IgD-negative memory B cell (primary cell): ENCODE results near the gene PDE3A. TPM values are rescaled to one million over a fixed set of nuclear protein-coding genes. Genes with fewer than 3 reads are reported as not detected.
"Not testable (repeated sequence)": the region's sequence is repeated elsewhere in the genome, so short reads cannot be mapped to it uniquely, and the experiment has no call there.

ENCODE experiments used
- H3K27ac Mint-ChIP-seq, 3 donors: one replicate each; pipeline ENCODE4 v1.8.0; 2020 to 2022; ENCODE audit warnings: mild to moderate bottlenecking in 3 of 3, mixed read lengths in 3 of 3, moderate library complexity in 1 of 3
- H3K27me3 Mint-ChIP-seq: one replicate; pipeline ENCODE4 v1.8.0; 2021; ENCODE audit warnings: mixed read lengths
- H3K36me3 Mint-ChIP-seq: one replicate; pipeline ENCODE4 v1.8.0; 2020; ENCODE audit warnings: mild to moderate bottlenecking, mixed read lengths
- H3K4me1 Mint-ChIP-seq, 3 donors: one replicate each; pipeline ENCODE4 v1.8.0; 2020 to 2022; ENCODE audit warnings: mixed read lengths in 3 of 3, mild to moderate bottlenecking in 1 of 3
- H3K4me3 Mint-ChIP-seq, 4 donors: one replicate each; pipeline ENCODE4 v1.8.0; 2020 to 2022; ENCODE audit warnings: mild to moderate bottlenecking in 4 of 4, mixed read lengths in 4 of 4, moderate library complexity in 3 of 4
- H3K9me3 Mint-ChIP-seq, 3 donors: one replicate each; pipeline ENCODE4 v1.8.0; 2020 to 2021; ENCODE audit warnings: mixed read lengths in 3 of 3, mild to moderate bottlenecking in 1 of 3
- polyA plus RNA-seq: library from polyadenylated mRNA; unstranded; fragments of 300-500 nt; fragmentation: Illumina TruSeq; gene quantifications from one replicate; pipeline ENCODE4 v1.2.3, GENCODE V29; 2021

PDE3A gene
- polyA plus RNA-seq, 1 donor from 2014 or later = not detected

DNA sequence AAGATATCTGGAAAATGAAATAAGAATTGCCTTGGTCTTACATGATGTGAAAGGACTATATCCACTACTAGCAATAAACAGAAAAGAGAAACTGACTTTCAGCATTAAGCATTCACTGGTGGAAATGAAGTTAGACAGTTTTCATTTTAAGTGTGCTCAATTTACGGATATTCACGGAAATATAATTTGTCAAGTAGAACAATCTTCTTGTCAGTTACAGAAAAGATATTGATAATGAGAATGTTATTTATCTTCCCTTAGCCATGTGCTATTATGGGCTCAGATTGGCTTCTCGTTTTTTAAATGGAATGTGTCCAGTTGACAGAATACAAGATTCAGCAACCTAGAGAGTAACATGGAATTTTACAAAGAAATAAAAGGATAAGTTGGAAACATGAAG lies 208.2 kb downstream of the PDE3A start:
- Mint-ChIP-seq H3K4me1 (no peaks in the 10 kb centered on the region), H3K27ac (no peak overlapping the region), H3K27me3 (no peaks in the 10 kb centered on the region), H3K9me3 (peaks cover 0 to 9% (median 0%) of the 10 kb centered on the region in 3 donors), H3K4me3 (no peak overlapping the region), H3K36me3 (no peaks in the 10 kb centered on the region)

DNA sequence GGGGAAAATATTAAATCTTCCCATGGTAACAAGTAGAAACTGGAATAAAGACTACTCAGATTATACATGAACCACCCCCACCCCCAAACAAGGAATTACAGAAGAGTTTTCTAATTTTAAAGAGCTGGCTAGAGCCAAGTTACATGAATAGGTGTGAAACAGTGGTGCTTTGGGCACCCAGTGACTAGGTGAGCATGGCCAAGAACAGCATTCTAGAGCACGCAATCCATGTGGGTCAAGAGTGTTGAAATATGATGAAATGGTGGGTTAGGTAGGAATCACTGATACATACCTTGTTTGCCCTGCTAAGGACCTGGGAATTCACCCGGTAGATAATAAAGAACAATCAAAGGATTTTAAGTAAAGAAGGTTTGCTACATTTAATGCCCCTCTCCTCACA lies 208.7 kb downstream of the PDE3A start:
- Mint-ChIP-seq H3K36me3 (no peaks in the 10 kb centered on the region), H3K27me3 (no peaks in the 10 kb centered on the region), H3K27ac (no peak overlapping the region), H3K9me3 (peaks cover 0 to 9% (median 0%) of the 10 kb centered on the region in 3 donors), H3K4me1 (no peaks in the 10 kb centered on the region), H3K4me3 (no peak overlapping the region)

GRCh38 chr12:20578142-20578541 lies 209.8 kb downstream of the PDE3A start:
- H3K27me3 Mint-ChIP-seq = no peaks in the 10 kb centered on the region
- no peak overlapping the region for H3K27ac Mint-ChIP-seq
- no peak overlapping the region for H3K4me3 Mint-ChIP-seq
- no peaks in the 10 kb centered on the region for H3K36me3 Mint-ChIP-seq
- H3K9me3 Mint-ChIP-seq = peaks cover 0 to 9% (median 2%) of the 10 kb centered on the region in 3 donors
- no peaks in the 10 kb centered on the region for H3K4me1 Mint-ChIP-seq

DNA sequence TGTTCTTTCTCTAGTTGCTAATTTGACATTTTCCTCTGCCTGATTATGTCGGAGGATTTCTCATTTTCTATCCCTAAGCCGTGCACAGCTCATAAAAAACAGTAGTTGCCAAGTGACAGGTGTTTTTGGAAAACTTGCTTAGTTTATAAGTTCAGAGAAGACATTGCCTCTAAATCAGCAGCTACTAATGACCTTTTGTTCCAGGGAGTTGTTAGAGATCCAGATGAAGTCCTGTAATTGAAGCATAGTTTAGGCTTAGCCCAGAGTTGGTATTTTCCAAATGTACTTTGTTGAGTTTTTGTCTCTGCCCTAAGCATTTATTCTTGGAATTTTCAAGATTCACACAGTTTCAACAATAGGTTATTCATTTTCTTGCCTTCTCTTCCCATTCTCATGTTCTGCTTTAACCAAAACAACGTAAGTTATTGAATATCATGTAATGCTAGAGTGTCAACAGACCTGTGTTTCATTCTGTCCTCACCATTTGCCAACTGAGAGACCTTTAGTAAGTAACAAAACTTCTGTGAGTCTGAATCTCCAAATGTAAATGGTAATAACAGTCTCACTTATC lies 216.8 kb downstream of the PDE3A start:
- no peaks in the 10 kb centered on the region for H3K4me1 Mint-ChIP-seq
- H3K4me3 Mint-ChIP-seq = no peak overlapping the region
- H3K36me3 Mint-ChIP-seq = no peaks in the 10 kb centered on the region
- no peaks in the 10 kb centered on the region for H3K27me3 Mint-ChIP-seq
- H3K27ac Mint-ChIP-seq = no peak overlapping the region
- H3K9me3 Mint-ChIP-seq = peaks cover 2 to 4% (median 4%) of the 10 kb centered on the region in 3 donors

DNA sequence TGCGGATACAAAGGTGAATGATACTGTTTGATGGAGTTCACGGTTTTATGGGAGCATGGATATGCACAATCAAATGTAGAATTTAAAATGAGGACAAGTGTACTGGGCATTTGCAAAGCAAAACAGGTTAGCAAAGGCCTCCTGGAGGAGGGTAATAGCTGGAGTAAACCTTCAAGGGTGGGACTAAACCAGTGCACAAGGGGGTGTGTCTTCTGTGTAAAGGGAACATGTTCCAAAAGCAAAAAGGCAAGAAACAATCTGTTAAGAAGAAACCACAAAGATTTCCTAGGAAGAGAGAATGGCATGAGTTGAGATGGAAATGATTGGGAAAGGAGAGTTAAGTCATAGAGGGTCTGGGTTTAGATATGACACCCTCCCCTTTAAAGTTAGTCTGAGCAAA lies 217.6 kb downstream of the PDE3A start:
- Mint-ChIP-seq H3K4me3 (no peak overlapping the region), H3K9me3 (peaks cover 2 to 4% (median 4%) of the 10 kb centered on the region in 3 donors), H3K27ac (no peak overlapping the region), H3K36me3 (no peaks in the 10 kb centered on the region), H3K4me1 (no peaks in the 10 kb centered on the region), H3K27me3 (no peaks in the 10 kb centered on the region)

DNA sequence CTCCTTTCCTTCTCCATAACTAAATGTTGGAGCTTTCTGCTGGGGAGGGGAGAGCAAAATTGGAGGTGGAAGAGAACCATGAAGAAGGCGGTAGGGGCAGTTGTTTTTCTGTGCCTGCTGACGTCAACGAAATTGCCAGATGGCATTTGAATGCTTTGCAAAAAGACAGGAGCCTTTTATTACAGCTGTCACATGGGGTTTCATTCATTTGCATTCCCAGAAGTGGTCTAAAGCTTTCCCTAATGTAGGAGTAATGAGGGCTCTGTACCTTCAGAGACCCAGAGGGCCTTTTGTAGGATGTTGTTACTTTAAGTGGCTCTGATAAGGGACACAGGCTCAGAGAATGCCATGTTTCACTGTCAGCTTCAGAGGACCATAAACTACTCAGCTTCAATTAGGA lies 219.7 kb downstream of the PDE3A start:
- H3K4me3 Mint-ChIP-seq = no peak overlapping the region
- no peak overlapping the region for H3K27ac Mint-ChIP-seq
- no peaks in the 10 kb centered on the region for H3K27me3 Mint-ChIP-seq
- H3K36me3 Mint-ChIP-seq = no peaks in the 10 kb centered on the region
- H3K9me3 Mint-ChIP-seq = peaks cover 3 to 4% (median 4%) of the 10 kb centered on the region in 3 donors
- no peaks in the 10 kb centered on the region for H3K4me1 Mint-ChIP-seq

DNA sequence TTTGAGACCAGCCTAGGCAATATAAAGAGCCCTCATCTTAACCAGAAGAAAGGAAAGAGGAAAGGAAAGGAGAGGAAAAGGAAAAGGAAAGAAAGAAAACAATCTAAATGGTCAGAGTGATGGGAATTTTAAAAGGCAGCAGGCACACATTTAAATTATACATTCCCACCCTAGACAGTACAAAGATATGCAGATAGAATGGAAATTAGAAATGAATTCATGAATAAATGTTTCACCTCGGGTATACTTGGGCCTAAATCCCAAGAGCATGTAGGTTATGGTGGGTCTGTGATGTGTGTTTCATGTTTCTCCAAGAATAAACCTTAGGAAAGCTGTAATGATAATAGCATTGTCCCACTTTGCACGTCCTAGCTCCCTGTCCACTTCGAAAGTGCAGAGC lies 222.2 kb downstream of the PDE3A start:
- H3K27ac Mint-ChIP-seq = no peak overlapping the region
- no peaks in the 10 kb centered on the region for H3K27me3 Mint-ChIP-seq
- no peaks in the 10 kb centered on the region for H3K4me1 Mint-ChIP-seq
- no peak overlapping the region for H3K4me3 Mint-ChIP-seq
- H3K9me3 Mint-ChIP-seq = peaks cover 3 to 4% (median 4%) of the 10 kb centered on the region in 3 donors
- H3K36me3 Mint-ChIP-seq = no peaks in the 10 kb centered on the region

GRCh38 chr12:20592556-20592955 lies 224.2 kb downstream of the PDE3A start:
- Mint-ChIP-seq H3K4me1 (no peaks in the 10 kb centered on the region), H3K9me3 (peaks cover 0 to 2% (median 0%) of the 10 kb centered on the region in 3 donors), H3K27me3 (no peaks in the 10 kb centered on the region), H3K27ac (no peak overlapping the region), H3K4me3 (no peak overlapping the region), H3K36me3 (no peaks in the 10 kb centered on the region)

DNA sequence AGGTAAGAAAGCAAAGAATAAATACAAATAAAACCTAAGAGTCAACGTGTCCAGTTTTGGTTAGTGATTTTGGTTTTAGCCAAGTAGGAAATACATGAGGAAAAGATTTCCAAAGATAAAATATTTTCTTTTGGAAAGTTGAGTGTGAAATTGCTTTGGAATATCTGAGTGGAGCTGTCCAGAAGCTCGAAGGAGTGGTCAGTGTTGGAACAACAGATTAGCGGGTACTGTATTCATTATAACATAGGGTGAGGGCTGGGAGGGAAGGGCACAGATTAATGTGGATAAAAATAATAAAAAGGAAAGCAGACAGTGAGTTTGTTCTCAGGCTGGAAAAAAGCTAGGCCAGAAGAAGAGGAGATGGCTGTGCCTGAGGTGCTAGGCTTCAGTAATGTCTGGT lies 225.3 kb downstream of the PDE3A start:
- Mint-ChIP-seq H3K27ac (no peak overlapping the region), H3K4me1 (no peaks in the 10 kb centered on the region), H3K9me3 (peaks cover 0 to 2% (median 0%) of the 10 kb centered on the region in 3 donors), H3K27me3 (no peaks in the 10 kb centered on the region), H3K36me3 (no peaks in the 10 kb centered on the region), H3K4me3 (no peak overlapping the region)

DNA sequence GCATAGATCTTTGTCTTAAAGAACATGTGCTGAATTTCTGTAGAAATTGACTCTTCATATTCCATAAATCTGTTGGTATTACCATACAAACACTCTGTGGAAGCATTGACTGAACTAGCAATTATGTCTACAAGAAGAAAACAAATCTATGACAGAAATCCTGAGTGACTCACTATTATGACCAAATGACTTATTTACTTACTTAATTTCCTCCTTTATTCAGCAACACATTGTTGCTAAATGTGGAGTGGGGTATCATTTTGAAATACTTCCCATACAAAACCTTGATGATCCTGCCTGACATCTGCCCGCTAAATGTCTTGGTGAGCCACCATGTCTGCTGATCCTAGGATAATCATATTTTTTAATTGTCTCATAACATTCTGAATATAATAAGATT lies 227.7 kb downstream of the PDE3A start:
- H3K36me3 Mint-ChIP-seq = no peaks in the 10 kb centered on the region
- H3K9me3 Mint-ChIP-seq = peaks cover 0 to 2% (median 0%) of the 10 kb centered on the region in 3 donors
- no peaks in the 10 kb centered on the region for H3K4me1 Mint-ChIP-seq
- no peak overlapping the region for H3K27ac Mint-ChIP-seq
- H3K27me3 Mint-ChIP-seq = no peaks in the 10 kb centered on the region
- no peak overlapping the region for H3K4me3 Mint-ChIP-seq

DNA sequence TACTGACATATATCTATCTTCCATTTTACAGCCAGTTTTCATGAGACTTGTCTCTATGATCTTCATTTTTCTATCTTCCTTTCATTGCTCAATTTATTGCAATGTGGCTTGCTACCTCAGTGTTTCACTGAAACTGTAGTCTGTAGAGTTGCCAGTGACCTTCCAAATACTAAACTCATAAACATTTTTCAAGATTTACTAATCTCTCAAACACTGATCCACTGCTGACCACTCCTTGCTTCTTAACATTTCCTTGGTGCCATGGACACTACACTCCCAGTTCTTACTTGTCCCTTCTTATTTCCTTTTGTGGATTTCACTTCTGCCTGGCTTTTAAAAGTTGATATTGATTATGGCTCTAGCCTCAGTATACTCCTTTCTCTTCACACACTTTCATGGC lies 231.4 kb downstream of the PDE3A start:
- Mint-ChIP-seq H3K27me3 (no peaks in the 10 kb centered on the region), H3K4me3 (no peak overlapping the region), H3K9me3 (no peaks in the 10 kb centered on the region), H3K27ac (no peak overlapping the region), H3K4me1 (no peaks in the 10 kb centered on the region), H3K36me3 (no peaks in the 10 kb centered on the region)

DNA sequence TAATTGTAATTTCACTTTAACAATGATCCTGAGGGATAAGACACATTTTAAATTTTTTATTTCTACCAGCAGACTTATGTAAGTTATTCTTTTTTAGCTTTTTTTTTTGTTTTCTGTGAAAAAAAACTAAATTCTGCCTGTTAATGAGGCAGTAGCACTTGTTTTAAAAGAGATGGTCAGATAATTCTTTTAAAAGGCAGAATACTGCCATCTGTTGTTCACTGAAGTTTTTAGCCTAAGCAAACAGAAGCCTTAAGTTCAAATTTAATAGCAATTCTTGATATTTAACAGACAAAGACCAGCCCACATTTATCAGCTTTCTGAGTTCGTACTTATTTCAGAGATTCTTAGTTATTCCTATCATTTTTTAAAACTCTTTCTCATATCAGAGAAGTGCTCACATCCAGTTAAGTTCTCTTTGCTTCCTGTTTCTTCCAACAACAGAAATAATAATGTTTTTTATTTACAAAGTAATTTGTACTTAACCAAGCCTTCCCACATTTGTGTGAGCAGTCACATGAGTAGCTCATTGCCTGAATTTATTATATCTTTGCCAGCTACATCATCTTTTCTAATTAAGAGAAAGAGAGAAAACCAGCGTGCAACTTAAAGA lies 233.4 kb downstream of the PDE3A start:
- H3K27ac Mint-ChIP-seq = no peak overlapping the region
- H3K36me3 Mint-ChIP-seq = no peaks in the 10 kb centered on the region
- H3K27me3 Mint-ChIP-seq = no peaks in the 10 kb centered on the region
- no peak overlapping the region for H3K4me3 Mint-ChIP-seq
- H3K9me3 Mint-ChIP-seq = no peaks in the 10 kb centered on the region
- no peaks in the 10 kb centered on the region for H3K4me1 Mint-ChIP-seq

GRCh38 chr12:20602641-20603391 lies 234.5 kb downstream of the PDE3A start:
- no peaks in the 10 kb centered on the region for H3K9me3 Mint-ChIP-seq
- H3K4me3 Mint-ChIP-seq = no peak overlapping the region
- no peak overlapping the region for H3K27ac Mint-ChIP-seq
- no peaks in the 10 kb centered on the region for H3K36me3 Mint-ChIP-seq
- H3K27me3 Mint-ChIP-seq = no peaks in the 10 kb centered on the region
- no peaks in the 10 kb centered on the region for H3K4me1 Mint-ChIP-seq

DNA sequence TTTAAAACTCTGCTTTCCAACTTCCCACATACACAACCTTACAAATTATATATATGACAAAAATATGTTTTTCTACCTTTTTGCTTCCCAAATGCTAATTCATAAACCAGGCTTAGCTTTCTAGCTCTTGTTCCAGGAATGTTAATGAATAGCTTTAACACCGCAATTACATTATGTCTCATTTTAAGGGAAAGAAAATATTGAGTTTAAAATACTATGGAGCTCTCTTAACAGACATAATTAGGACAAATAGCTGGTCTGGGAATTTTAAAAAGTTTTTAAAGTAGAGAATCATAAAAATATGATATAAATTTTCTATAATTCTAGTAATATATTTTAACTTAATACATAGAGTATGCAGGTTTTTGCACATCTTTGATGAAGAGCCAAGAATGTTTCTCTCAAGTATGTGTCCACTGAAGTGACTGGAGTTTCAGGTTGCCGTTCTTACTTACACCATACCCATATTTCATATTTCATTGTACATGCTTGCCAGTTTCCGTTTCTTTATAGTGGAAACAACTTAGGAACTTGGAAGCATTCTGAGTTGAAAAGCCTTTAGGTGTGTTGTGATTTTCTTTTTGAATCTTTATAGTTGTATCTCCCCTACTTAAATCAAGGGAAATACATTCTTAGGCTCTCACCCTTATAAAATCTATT lies 236.2 kb downstream of the PDE3A start:
- Mint-ChIP-seq H3K27me3 (no peaks in the 10 kb centered on the region), H3K9me3 (peaks cover 0 to 2% (median 0%) of the 10 kb centered on the region in 3 donors), H3K4me3 (no peak overlapping the region), H3K27ac (no peak overlapping the region), H3K36me3 (no peaks in the 10 kb centered on the region), H3K4me1 (no peaks in the 10 kb centered on the region)

DNA sequence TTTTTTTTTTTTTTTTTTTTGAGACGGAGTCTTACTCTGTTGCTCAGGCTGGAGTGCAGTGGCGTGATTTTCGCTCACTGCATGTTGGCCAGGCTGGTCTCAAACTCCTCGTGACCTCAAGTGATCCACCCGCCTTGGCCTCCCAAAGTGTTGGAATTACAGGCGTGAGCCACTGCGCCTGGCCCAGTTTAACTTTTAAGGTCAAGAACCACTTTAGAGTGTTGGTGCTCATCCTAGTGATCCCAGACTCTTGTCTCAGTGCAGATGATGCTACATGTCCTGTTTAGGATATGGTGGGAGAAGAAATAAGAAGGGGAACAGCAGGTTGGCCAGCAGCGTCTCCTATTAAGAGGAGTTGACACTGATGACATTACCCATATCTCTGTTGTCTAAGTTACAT lies 246.7 kb downstream of the PDE3A start:
- H3K9me3 Mint-ChIP-seq, H3K27ac Mint-ChIP-seq, H3K36me3 Mint-ChIP-seq, H3K4me3 Mint-ChIP-seq, H3K4me1 Mint-ChIP-seq, H3K27me3 Mint-ChIP-seq: not testable (repeated sequence)
